ENCODE results near the gene FLNB.

FLNB gene

GRCh38 chr3:58064923-58065638 lies 56.9 kb downstream of the FLNB start:
- TF ChIP-seq FOXP2 (optimal IDR thresholded peaks at IDR 0.05; ENCODE audit: borderline replicate concordance, extremely low read depth, extremely low read length, insufficient read depth), result no peak
- no peak for TF ChIP-seq POLR2AphosphoS5 (IDR thresholded peaks at IDR 0.05; ENCODE audit: low read depth, low read length)
- TF ChIP-seq SIN3A (IDR thresholded peaks at IDR 0.05; ENCODE audit: borderline replicate concordance, insufficient read depth, low read length), result no peak
- TF ChIP-seq REST (IDR thresholded peaks at IDR 0.05; ENCODE audit: insufficient read depth in 1 of 2, low read depth in 2 of 2, low read length in 2 of 2), result no peak
- TF ChIP-seq TAF1 (IDR thresholded peaks at IDR 0.05; ENCODE audit: borderline replicate concordance, insufficient read depth, low read length), result no peak

GRCh38 chr3:58065700-58066167 lies 57.5 kb downstream of the FLNB start:
- TF ChIP-seq TAF1 (IDR thresholded peaks at IDR 0.05; ENCODE audit: borderline replicate concordance, insufficient read depth, low read length) (no peak), FOXP2 (optimal IDR thresholded peaks at IDR 0.05; ENCODE audit: borderline replicate concordance, extremely low read depth, extremely low read length, insufficient read depth) (no peak), SIN3A (IDR thresholded peaks at IDR 0.05; ENCODE audit: borderline replicate concordance, insufficient read depth, low read length) (0 out of 2 replicates have a peak, but pooled peaks have one; percentile 79)

- no peak for TF ChIP-seq REST (IDR thresholded peaks at IDR 0.05; ENCODE audit: insufficient read depth in 1 of 2, low read depth in 2 of 2, low read length in 2 of 2)
- no peak for TF ChIP-seq SIN3A (IDR thresholded peaks at IDR 0.05; ENCODE audit: borderline replicate concordance, insufficient read depth, low read length)
- no peak for TF ChIP-seq FOXP2 (optimal IDR thresholded peaks at IDR 0.05; ENCODE audit: borderline replicate concordance, extremely low read depth, extremely low read length, insufficient read depth)
- TF ChIP-seq TAF1 (IDR thresholded peaks at IDR 0.05; ENCODE audit: borderline replicate concordance, insufficient read depth, low read length), result no peak
- TF ChIP-seq POLR2AphosphoS5 (IDR thresholded peaks at IDR 0.05; ENCODE audit: low read depth, low read length), result no peak
Measured at GRCh38 chr3:58066842-58067241, 58.6 kb downstream of the FLNB start.

- TF ChIP-seq SIN3A (IDR thresholded peaks at IDR 0.05; ENCODE audit: borderline replicate concordance, insufficient read depth, low read length) (no peak), FOXP2 (optimal IDR thresholded peaks at IDR 0.05; ENCODE audit: borderline replicate concordance, extremely low read depth, extremely low read length, insufficient read depth) (no peak), REST (IDR thresholded peaks at IDR 0.05; ENCODE audit: insufficient read depth in 1 of 2, low read depth in 2 of 2, low read length in 2 of 2) (no peak)
Measured at GRCh38 chr3:58068122-58068809, 60.0 kb downstream of the FLNB start.

GRCh38 chr3:58071480-58071971 lies 63.3 kb downstream of the FLNB start:
- TF ChIP-seq SIN3A (IDR thresholded peaks at IDR 0.05; ENCODE audit: borderline replicate concordance, insufficient read depth, low read length), result no peak
- TF ChIP-seq REST (IDR thresholded peaks at IDR 0.05; ENCODE audit: insufficient read depth in 1 of 2, low read depth in 2 of 2, low read length in 2 of 2), result no peak
- no peak for TF ChIP-seq FOXP2 (optimal IDR thresholded peaks at IDR 0.05; ENCODE audit: borderline replicate concordance, extremely low read depth, extremely low read length, insufficient read depth)
- TF ChIP-seq POLR2AphosphoS5 (IDR thresholded peaks at IDR 0.05; ENCODE audit: low read depth, low read length), result no peak
- no peak for TF ChIP-seq TAF1 (IDR thresholded peaks at IDR 0.05; ENCODE audit: borderline replicate concordance, insufficient read depth, low read length)

All from PFSK-1 (cell line).